Measurements from ENCODE around the gene RAP1GAP2. TPM values are rescaled to one million over a fixed set of nuclear protein-coding genes. Genes with fewer than 3 reads are reported as not detected.

The RAP1GAP2 gene
- total and polyA plus RNA-seq, 11 donors, result 13.5 to 44.1 (median 34.3) TPM

DNA sequence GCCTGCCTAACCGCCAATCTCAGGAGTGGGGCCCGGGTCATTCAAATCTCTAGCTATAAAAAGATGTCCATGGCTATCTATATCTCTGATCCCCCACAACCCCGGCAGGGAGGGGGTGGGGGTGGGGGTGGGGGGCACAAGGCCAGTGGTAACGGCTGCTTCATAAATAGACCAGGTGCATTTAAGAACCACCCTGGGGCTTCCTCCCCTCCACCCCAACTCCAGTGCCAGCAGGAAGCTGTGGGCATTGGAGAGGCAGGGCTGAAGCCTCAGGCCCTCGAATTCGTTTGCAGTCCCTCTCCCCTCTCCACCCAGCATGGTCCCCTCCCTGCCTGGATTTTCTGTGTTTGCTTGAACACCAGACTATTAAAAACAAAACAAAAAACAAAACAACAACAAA is 56.0 kb downstream of the RAP1GAP2 start:
- H3K4me3 ChIP-seq, result no peak overlapping the region
- peaks cover 0 to 6% (median 0%) of the 10 kb centered on the region in 9 donors for H3K27me3 ChIP-seq
- no peak for ATAC-seq
- H3K9me3 ChIP-seq, result no peaks in the 10 kb centered on the region
- peaks cover 0 to 50% (median 24%) of the 10 kb centered on the region in 12 donors for H3K4me1 ChIP-seq
- no peak for DNase-seq
- H3K36me3 ChIP-seq, result no peaks in the 10 kb centered on the region
- intact Hi-C loops (cut with DNase I), result loop anchor here in 6 of 10 donors (2.0 to 10.0 kb wide), 9 partner anchors 50 to 175 kb away; no protein-coding TSS in a partner anchor
- peak overlapping the region in 9 of 12 donors; percentile 64 to 91 (median 85) for H3K27ac ChIP-seq
- whole genome bisulfite sequencing, 4 donors, result 20 to 30% (median 26%) methylated on average over 6 of the region's 6 CpGs
- TF ChIP-seq POLR2A (IDR thresholded peaks at IDR 0.05), result no peak
- TF ChIP-seq, protein P1, sequence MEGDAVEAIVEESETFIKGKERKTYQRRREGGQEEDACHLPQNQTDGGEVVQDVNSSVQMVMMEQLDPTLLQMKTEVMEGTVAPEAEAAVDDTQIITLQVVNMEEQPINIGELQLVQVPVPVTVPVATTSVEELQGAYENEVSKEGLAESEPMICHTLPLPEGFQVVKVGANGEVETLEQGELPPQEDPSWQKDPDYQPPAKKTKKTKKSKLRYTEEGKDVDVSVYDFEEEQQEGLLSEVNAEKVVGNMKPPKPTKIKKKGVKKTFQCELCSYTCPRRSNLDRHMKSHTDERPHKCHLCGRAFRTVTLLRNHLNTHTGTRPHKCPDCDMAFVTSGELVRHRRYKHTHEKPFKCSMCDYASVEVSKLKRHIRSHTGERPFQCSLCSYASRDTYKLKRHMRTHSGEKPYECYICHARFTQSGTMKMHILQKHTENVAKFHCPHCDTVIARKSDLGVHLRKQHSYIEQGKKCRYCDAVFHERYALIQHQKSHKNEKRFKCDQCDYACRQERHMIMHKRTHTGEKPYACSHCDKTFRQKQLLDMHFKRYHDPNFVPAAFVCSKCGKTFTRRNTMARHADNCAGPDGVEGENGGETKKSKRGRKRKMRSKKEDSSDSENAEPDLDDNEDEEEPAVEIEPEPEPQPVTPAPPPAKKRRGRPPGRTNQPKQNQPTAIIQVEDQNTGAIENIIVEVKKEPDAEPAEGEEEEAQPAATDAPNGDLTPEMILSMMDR (IDR thresholded peaks at IDR 0.05), result no peak

DNA sequence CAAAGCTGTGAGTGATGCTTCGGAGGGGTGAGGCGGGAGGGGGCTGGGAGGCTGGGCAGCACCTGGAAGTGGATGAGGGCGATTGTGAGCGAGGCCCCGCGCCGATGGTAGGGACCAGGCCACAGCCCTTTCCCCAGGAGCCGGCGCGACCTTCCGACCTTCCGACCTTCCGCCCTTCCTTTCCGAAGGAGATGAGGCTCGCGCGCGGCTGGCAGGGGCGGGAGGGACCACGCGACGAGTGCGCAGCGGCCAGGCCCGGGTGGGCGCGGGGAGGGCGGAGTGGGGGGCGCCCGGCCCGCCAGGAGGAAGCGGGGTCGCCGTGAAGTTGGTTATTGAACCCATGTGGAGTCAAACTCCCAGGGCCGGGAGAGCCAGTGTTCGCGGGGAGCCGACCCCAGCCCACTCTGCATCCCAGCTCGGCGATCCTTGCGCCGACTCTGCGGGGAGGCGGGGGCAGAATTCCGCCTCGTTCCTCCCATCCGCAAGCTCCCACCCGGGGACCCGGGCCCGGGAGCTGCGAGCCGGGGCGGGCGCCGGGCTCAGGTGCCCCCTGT is 56.6 kb downstream of the RAP1GAP2 start:
- peak overlapping the region; percentile 53 to 91 (median 84) for H3K27ac ChIP-seq
- intact Hi-C loops (cut with DNase I), result loop anchor here in 6 of 10 donors (2.0 to 10.0 kb wide), 9 partner anchors 49 to 174 kb away; no protein-coding TSS in a partner anchor
- H3K4me3 ChIP-seq, result peak overlapping the region; percentile 36 to 78 (median 64)
- H3K27me3 ChIP-seq, result peaks cover 0 to 6% (median 0%) of the 10 kb centered on the region in 9 donors
- peaks cover 0 to 50% (median 24%) of the 10 kb centered on the region in 12 donors for H3K4me1 ChIP-seq
- DNase-seq, result peak in 1 of 5 donors; percentile 20
- no peak for ATAC-seq
- TF ChIP-seq, protein P1 (IDR thresholded peaks at IDR 0.05), result no peak
- TF ChIP-seq POLR2A (IDR thresholded peaks at IDR 0.05), result no peak
- no peaks in the 10 kb centered on the region for H3K9me3 ChIP-seq
- H3K36me3 ChIP-seq, result no peaks in the 10 kb centered on the region
- 11 to 23% (median 16%) methylated on average over 41 to 55 of the region's 55 CpGs for WGBS, 4 donors

GRCh38 chr17:2853283-2854142 is 57.3 kb downstream of the RAP1GAP2 start:
- H3K4me3 ChIP-seq, result peak overlapping the region; percentile 36 to 78 (median 64)
- peaks cover 0 to 50% (median 23%) of the 10 kb centered on the region in 12 donors for H3K4me1 ChIP-seq
- peak; percentile 34 to 70 (median 62) for ATAC-seq
- H3K27ac ChIP-seq, result peak overlapping the region; percentile 53 to 91 (median 84)
- no peaks in the 10 kb centered on the region for H3K9me3 ChIP-seq
- intact Hi-C loops (cut with DNase I), result loop anchor here in 7 of 10 donors (2.0 to 10.0 kb wide), 10 partner anchors 49 to 174 kb away; no protein-coding TSS in a partner anchor
- peak; percentile 71 to 83 (median 73) for DNase-seq
- H3K36me3 ChIP-seq, result no peaks in the 10 kb centered on the region
- 0 to 1% (median 1%) methylated on average over 3 to 119 of the region's 119 CpGs for WGBS, 4 donors
- no peak for TF ChIP-seq POLR2A (IDR thresholded peaks at IDR 0.05)
- TF ChIP-seq, protein P1 (IDR thresholded peaks at IDR 0.05), result peak in 2 of 12 donors; percentile 2 to 8
- peaks cover 0 to 6% (median 0%) of the 10 kb centered on the region in 9 donors for H3K27me3 ChIP-seq

Measured in heart left ventricle (tissue), 16 donors.